Non-pigmented ciliary epithelial cell (primary cell): ENCODE data around the gene CETP.
A peak's percentile ranks its signal among the peaks of the same experiment; 100 is the strongest.
"Not testable (repeated sequence)": the region's sequence is repeated elsewhere in the genome, so short reads cannot be mapped to it uniquely, and the experiment has no call there.

ENCODE experiments used
- DNase-seq: peaks from one replicate; pipeline ENCODE4 v3.0.0-alpha.2; 2010; ENCODE audit warnings: low read depth

CETP gene

DNA sequence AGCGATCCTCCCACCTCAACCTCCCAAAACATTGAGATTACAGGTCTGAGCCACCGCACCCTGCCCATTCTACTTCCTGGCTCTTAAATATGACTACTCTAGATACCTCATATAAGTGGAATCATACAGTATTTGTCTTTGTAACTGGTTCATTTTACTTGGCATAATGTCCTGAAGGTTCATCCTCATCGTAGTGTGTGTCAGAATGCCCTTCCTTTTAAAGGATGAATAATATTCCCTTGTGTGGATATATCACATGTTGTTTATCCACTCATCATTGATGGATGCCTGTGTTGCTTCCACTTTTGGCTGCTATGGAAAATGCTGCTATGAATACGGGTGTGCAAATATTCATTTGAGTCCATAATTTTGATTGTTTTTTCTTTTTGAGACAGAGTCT is 5.7 kb upstream of the CETP start:
- no peak for DNase-seq

DNA sequence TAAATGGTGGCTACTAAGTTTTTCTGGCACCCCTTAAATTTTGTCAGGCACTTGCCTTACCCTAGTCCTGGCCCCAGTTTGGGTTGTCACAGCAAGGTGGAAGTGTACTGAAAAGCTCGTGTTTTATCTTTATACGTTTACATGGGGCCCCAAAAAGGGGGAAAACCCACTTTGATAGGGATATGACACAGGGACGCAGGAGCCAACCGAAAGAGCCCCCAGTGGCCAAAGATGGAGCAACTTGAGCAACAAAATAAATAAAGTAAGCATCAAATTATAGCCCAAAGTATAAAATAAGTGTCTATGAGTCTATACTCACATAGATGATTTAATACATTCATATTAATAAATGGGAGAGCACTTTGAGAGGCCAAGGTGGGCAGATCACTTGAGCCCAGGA is 5.0 kb upstream of the CETP start:
- no peak for DNase-seq

DNA sequence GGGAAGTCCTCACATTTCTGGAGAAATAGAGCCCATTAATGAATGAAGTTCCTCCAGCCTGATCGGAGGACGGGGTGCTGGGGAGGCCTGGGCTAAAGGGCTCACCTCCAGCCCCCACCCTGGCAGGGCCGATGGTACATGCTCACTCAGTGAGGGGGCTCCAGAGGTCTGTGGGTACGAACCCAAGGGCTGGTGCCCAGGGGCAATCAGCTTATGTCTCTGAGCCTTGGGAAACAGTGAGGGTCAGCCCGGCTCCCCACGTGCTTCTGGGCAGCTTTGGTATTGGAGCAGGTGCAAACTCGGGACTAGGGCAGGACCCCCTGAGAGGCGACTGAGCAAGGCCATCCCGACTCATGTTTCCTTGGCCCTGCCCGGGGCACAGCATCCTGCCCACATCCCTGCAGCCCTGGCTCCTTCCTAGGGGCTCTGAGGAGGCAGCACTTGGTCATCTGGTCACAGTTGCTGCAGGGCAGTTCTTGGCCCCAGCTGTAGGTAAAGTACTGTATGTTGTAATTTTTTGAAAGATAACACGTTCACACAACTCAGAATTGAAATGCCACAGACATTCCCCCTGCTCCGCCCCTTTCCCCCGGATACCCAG is 969 bp upstream of the CETP start:
- DNase-seq: no peak

DNA sequence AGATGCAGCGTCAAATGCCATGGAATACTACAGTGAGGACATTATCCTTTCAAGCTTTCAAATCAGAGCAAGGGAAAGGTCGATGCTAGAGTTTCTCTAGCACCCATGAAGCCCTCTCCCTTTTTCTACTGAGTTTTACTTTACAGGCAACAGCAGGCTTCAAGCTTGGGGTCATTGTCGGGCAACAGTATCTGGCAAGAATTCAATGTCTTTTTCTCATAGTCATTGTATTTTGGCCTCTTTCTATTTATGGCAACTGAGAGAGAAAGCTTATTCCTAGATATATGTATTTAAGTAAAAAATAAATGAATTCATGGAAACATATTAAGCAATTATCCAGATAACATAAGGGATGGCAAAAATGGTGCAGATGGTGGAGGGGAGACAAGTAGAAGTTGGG is 364 bp upstream of the CETP start:
- DNase-seq: no peak

DNA sequence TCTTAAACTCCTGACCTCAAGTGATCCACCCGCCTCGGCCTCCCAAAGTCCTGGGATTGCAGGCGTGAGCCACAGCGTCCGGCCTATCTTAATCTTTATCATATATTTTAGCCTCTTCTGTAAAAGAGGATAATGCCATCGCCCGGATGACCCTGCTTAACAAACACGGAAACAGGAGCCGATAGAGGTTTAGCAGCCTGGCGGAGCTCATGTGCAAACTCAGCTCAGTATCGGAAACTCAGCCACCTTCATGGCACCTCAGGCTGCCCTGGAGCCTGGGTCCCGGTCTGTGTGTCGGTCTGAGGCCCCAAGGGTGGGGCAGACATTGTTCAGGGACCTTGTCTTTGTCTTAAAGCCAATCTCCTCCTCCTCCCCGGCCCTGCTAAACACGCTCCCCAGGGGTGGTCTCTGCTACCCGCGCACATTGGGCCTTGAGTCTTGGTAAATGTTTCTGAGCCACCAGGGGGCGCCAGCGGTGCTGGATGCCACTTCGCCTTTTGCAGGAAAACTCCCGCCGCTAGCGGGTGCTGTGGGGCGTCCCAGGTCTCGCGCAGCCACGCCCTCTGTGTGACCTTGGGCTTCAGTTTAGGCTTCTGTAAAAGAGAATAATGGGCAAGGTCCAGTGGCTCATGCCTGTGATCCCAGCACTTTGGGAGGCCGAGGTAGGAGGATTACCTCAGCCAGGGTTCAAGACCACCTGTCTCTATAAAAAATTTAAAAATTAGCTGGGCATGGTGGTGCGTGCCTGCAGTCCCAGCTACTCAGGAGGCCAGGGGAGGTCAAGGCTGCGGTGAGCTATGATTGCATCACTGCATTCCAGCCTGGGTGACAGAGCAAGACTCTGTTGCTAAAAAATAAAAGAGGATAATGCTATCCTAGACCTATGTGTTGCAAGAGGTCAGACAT is 2.7 kb downstream of the CETP start:
- DNase-seq: peak; percentile 46

DNA sequence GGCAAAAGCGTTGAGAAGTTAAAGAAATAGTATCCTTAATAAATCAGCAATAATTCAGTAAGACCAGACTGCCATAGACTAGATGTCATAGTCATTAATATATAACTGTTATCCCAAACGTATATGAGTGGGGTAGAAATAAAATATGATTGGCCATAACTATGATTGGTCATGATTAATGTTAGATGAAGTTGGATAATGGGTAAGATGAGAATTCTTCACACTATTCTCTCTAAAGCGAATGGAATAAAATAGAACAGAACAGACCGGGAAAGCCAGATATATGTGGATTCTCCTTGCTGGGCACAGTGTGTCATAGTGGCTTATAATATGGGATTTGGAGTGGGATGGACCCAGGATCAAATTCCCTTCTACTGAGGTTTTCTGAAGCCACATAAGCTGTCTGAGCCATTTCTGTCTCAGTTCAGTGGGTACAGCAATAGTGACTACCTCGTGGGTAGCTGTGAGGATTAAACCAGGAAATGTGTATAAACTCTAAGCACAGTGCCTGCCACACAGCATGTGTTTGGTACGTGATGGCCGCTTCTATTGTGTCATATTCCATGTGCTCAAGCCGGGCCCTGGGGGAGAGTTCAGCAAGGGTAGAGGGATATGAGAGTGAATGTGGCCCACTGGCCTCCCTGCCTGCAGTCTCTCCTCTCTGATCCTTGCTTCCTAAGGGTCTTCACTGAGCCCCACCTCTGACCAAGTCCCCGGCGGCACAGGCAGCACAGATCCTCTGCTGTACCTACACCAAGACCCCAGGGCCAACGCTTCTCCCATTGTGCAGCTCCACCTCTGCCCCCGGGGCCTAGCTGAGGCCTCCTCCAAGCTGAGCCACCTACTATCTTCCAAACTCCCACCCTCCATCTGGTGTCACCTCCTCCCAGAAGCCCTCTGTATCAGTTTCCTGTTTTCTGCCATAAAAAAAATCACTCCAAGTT is 3.7 kb downstream of the CETP start:
- DNase-seq: no peak

DNA sequence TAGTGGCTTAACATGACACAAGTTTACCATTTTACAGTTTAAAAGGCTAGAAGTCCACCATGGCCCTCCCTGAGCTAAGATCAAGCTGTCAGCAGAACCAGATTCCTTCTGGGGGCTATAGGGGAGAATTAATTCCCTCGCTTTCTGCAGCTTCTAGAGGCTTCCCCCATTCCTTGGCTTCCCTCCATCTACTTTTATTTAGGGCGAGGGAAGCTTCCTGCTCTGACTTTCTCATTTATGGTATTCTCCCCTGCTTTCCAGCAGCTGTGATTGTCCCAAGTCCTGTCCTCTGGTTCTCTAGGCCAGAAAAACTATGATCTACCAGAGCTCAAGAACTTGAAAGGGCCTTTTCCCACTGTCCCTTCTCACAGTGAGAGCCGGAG is 4.3 kb downstream of the CETP start:
- DNase-seq: no peak

DNA sequence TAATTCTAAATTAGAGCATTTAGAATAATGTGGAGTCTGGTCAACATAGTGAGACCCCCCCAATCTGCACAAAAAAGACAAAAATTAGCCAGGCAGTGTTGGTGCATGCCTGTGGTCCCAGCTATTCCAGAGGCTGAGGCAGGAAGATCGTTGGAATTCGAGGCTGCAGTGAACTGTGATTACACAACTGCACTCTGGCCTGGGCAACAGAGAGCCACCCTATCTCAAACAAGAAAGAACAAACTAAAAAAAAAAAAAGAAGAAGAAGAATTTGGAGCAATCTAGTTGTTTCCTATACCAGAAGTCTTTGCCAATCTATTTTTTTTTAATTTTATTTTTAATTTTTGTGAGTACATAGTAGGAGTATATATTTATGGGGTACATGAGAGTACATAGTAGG is 6.0 kb downstream of the CETP start:
- DNase-seq: no peak

DNA sequence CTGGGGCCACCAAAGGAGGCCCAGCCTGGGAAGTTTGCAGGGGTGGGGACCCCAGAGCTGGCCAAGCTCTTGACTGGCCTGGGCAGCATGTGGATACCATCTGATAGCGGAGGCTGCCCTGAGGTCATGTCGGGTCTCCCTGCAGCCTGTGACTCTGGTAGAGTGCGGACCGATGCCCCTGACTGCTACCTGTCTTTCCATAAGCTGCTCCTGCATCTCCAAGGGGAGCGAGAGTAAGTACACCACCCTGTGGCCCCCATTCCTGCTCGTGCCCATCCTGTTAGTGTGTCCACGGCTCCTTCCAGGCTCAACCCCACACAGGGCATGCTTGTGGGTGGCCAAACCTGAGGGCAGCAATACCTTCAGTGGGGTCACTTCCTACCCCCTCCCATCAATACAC is 8.0 kb downstream of the CETP start:
- DNase-seq: no peak

DNA sequence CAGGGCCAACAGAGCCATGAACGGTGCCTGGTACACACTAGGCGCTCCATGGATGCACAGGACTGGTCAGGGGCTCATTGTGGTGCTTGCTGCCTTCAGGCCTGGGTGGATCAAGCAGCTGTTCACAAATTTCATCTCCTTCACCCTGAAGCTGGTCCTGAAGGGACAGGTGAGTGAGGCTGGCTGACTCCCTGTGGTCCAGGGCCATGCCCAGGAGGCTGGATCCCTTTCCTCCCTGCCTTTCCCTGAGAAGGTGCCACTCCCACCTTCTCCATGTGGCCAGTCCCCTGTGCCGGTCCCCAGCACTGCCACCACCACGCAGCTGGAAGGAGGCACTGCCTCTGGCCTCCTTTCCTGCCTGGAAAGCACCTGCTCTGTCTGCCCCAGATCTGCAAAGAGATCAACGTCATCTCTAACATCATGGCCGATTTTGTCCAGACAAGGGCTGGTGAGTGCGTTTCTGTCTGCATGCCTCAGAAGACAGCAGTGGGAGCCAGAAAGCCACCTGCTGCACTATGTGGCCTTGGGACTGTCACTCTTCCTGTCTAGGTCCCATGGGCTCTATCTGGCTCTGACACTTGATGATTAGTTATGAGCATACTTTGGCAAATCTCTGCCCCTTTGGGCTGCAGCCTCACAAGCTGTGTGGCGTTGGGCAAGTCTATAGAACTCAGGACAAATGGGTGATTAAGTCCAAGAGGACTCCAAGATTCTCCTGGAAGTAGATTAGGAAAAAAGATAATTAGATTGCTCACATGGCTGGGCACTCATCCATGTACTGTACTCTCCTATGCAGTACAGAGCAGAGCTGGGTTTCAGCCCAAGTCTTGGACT is 9.4 kb downstream of the CETP start:
- DNase-seq: no peak

DNA sequence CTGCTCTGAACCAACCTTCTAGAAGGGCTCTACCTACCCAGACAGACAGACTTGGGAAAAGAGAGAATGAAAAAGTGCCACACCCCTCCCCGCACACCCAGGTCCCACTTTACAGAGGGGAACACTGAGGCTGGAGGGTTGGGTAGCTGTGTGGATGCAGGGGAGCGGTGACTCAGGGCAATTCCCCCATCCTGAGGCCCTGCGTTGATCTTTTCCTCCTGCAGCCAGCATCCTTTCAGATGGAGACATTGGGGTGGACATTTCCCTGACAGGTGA is 10.0 kb downstream of the CETP start:
- DNase-seq: no peak

DNA sequence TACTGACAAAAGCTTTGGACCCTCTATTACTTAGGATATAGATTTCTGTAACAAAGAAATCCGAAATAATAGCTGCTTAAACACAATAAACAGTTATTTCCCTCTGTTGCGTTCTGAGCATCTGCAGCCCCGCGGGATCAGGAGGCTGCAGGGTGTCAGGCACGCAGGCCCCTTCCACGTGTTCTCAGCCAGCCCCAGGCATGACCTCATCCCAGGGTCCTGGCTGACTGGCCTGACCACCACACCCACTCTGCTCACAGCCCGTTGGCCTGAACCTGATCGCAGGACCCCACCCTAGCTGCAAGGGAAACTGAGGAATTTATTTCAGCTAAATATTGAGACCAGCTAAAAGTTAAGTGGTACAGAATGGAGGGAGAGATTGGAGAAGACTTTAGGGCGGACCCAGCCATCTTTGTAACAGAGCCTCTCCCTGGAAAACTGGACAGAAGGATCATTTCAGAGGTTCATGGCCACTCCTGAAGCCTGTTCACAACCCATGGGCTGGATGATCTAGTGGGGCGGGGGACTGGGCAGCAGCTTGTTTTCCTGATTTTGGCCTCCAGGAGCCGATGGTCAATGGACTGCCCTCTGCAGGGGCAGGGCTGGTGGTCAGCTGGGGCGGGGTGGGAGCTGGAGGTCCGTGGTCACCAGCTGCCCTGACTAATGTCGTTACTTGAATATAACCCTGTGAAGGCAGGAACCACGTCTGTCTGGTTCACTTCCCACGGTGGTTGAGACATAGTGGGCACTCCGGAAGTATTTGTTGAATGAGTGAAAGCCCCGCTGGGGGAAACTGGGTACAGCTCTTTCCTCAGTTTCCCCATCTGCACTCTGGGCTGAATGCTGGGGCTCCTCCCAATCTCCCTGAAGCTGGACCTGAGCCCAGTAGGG is 10.9 kb downstream of the CETP start:
- no peak for DNase-seq

DNA sequence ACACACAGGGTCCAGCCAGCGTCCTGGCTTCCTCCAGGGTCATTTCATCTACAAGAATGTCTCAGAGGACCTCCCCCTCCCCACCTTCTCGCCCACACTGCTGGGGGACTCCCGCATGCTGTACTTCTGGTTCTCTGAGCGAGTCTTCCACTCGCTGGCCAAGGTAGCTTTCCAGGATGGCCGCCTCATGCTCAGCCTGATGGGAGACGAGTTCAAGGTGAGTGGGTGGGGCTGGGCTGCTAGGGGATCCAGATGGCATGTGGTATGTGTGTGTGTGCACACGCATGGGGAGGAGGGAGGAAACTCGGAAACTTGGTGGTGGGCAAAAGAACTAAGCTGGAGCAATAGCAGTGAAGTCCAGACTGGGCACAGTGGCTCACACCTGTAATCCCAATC is 11.5 kb downstream of the CETP start:
- DNase-seq: no peak

DNA sequence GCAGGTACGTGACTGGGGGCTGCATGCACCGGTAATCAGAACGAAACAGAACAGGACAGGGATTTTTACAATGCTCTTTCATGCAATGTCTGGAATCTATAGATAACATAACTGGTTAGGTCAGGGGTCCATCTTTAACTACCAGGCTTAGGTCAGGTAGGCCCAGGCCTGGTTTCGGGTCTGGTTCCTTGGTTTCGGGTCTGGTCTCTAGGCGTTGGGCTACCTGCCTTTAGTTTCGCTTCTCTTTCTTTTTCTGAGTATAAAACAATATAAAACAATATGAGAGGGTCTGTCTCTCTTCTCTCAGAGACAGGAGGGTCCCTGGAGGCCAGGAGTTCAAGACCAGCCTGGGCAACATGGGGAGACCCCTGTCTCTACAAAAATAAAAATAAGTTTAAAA is 12.1 kb downstream of the CETP start:
- not testable (repeated sequence) for DNase-seq

DNA sequence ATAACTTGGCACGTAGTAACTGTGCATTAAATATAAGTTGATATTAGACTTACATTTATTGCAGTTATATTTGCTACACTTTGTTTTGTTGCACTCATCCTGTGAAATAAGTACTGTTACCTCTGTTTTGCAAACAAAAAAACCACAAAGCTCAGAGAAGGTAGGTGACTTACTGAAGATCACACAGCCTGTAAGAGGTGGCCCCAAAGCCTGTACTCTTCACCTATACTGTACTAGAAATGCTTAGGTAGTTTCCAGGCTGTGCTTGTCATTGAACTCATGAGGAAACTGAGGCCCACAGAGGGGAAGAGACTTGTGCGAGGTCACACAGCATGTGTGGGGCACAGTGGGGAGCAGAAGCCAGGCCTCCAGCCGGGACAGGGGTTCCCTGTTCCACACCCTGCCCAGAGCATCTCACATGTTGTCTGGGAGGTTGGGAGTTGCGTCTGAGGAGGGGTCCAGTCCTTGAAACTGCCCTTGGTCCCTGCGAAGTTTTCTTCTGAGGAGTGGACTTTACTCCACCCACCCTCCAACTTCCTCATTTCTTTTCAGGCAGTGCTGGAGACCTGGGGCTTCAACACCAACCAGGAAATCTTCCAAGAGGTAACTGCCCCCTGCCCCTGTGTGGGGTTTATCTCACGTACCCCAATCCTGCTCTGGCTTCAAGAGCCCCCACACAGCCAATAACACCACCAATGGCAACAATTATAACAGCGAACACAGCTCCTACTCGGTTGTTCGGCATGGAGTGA is 13.0 kb downstream of the CETP start:
- no peak for DNase-seq

DNA sequence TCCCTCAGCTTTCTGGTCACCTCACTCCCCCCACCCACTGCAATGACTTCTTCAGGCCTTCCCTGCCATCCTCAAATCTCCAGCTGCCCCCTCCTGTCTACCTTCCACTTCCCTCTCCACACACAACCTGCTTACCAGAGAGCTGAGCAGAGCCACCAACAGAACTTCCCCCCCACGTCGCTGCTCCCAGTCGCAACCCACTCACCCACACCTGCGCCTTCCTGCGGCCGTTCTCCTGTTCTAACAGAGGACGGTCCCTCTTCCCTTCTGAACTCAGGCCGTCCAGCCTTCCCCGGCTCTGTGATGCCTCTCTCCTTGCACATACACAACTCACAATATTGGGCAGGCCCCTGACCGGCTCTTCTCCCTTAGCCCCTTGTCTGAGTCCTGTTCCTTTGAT is 14.0 kb downstream of the CETP start:
- DNase-seq: no peak

DNA sequence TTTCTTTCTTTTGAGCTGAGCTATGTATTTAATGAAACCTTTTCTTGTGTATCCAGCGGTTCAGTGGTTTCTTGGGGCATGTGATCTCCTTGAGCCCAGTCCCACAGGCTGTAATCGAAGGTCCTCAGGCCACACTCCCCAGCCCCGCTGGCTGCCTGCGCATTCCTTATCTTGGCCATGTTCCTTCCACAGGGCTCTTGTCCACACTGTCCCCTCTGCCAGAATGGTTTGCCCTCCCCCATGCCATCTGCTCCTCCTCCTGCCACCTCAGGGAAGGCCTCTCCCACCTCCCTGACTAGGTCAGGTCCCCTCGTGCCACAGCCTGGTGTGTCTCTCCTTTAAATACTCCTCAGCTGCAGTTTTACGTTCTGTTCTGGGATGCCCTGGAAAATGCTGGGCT is 15.5 kb downstream of the CETP start:
- no peak for DNase-seq

DNA sequence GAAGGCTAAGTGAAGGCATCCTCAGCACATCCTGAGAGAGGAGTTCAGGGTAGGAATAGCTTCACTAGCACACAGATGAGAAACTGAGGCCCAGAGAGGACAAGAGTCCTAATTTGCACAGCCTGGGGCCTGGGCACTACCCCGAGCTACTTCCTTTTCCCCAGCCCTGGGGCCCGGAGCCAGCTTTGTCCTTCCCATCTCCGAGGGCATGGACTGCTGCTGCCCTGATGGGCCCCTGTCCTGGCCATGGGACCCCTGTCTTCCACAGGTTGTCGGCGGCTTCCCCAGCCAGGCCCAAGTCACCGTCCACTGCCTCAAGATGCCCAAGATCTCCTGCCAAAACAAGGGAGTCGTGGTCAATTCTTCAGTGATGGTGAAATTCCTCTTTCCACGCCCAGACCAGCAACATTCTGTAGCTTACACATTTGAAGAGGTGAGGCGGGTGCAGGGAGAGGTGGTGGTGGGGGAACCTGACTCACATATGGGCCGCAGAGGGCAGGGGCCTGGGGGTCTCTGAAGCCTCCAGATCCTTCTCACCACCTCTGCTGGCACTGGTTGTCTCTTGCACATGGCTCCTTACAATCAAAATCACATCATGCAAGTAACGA is 16.2 kb downstream of the CETP start:
- no peak for DNase-seq

DNA sequence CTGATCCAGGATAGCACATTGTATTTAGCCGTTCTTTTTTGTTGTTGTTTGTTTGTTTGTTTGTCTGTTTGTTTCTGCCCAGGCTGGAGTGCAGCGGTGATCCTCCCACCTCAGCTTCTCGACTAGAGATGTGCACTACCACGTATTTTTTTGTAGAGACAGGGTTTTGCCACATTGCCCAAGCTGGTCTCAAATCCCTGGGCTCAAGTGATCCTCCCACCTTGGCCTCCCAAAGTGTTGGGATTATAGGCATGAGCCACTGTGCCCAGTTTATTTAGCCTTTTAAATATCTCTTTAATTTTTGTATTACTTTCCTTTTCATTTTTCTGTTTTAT is 18.4 kb downstream of the CETP start:
- no peak for DNase-seq
